KMS-11 (cell line): ENCODE results near the gene WDFY2.
A peak's percentile ranks its signal among the peaks of the same experiment; 100 is the strongest.

ENCODE experiments used
- H2AFZ ChIP-seq: fragments of 200-600 bp; sonication (generic); 2 replicates; pipeline ENCODE4 v1.6.1; 2016; ENCODE audit warnings: antibody characterized with exemption, mixed run types, low read depth
- H3K27ac ChIP-seq: fragments of 200-600 bp; sonication (generic); 2 replicates; pipeline ENCODE4 v1.6.1; 2016; ENCODE audit warnings: mild to moderate bottlenecking, mixed run types
- H3K27me3 ChIP-seq: fragments of 200-600 bp; sonication (generic); 2 replicates; pipeline ENCODE4 v1.6.1; 2017; ENCODE audit warnings: mild to moderate bottlenecking, low read depth, mixed run types, moderate library complexity; ENCODE audit not compliant: insufficient read depth
- H3K36me3 ChIP-seq: fragments of 200-600 bp; sonication (generic); 2 replicates; pipeline ENCODE4 v1.6.1; 2017; ENCODE audit warnings: mild to moderate bottlenecking, mixed run types; ENCODE audit not compliant: insufficient read depth
- H3K4me1 ChIP-seq: fragments of 200-600 bp; sonication (generic); 2 replicates; pipeline ENCODE4 v1.6.1; 2016; ENCODE audit warnings: mild to moderate bottlenecking, low read depth, mixed run types; ENCODE audit not compliant: poor library complexity, severe bottlenecking
- H3K4me2 ChIP-seq: fragments of 200-600 bp; sonication (generic); 2 replicates; pipeline ENCODE4 v1.7.0; 2016; ENCODE audit warnings: mild to moderate bottlenecking, mixed run types
- H3K4me3 ChIP-seq: fragments of 200-600 bp; sonication (generic); IDR thresholded peaks from 2 replicates; pipeline ENCODE4 v1.6.1; 2017; ENCODE audit warnings: low read depth, low read length, mixed read lengths; ENCODE audit not compliant: insufficient read depth
- H3K79me2 ChIP-seq: fragments of 200-600 bp; sonication (generic); 2 replicates; pipeline ENCODE4 v1.6.1; 2016; ENCODE audit warnings: low read depth, mixed run types; ENCODE audit not compliant: insufficient read depth
- H3K9ac ChIP-seq: fragments of 200-600 bp; sonication (generic); 2 replicates; pipeline ENCODE4 v1.6.1; 2016; ENCODE audit warnings: mild to moderate bottlenecking, mixed run types
- H4K20me1 ChIP-seq: fragments of 200-600 bp; sonication (generic); 2 replicates; pipeline ENCODE4 v1.6.1; 2016; ENCODE audit warnings: mild to moderate bottlenecking, mixed run types; ENCODE audit not compliant: insufficient read depth
- TF ChIP-seq, protein P1 (sequence below): fragments of 200-600 bp; sonication (generic); conservative IDR thresholded peaks from 2 replicates; pipeline ENCODE4 v1.6.1; 2017; ENCODE audit warnings: low read depth, mild to moderate bottlenecking, antibody characterized with exemption, low read length, moderate library complexity, mixed read lengths

WDFY2 gene

DNA sequence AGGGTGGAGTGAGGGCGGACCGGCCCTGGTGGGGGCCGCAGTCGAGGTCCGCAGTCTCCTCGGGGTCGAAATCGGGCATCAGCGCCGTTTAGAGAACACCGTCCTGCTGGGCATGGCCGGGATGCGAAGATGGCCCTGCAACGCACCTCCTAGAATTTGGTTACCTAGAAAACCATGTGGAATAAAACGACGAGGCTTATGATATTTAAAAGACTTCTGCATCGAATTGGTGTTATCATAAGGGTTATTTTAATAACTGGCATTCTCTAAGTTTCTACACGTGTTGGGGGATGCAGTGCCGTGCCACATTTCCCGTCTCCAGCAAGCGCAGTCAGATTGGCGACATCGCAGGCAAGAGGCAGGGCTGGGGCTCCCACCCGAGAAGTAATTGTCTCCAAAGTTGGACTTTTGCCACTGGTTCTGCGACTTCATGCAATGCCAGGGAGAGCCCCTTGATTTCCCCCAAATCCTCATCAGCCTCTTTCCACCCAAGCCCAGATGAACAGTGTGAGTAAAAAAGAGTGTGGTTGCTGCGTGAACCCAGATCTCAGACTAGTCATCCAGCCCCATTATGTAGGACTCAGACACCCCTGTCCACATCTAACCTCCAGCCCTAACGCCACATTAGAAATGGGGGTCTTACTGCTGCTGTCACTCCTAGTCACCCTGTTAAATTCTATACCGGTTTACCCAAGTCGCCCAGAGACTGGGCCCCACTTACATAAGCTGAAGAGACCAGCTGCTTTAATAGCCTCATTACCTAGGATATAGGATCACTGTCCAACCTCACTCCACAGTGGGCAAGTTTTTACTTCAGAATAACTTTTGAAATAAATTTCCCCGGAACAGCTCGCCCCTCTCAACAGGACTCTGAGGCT lies 220.3 kb downstream of the WDFY2 start:
- H3K27ac ChIP-seq = peak overlapping the region; percentile 88
- peak overlapping the region; percentile 64 for H2AFZ ChIP-seq
- peak overlapping the region; percentile 54 for H3K4me2 ChIP-seq
- TF ChIP-seq, protein P1, sequence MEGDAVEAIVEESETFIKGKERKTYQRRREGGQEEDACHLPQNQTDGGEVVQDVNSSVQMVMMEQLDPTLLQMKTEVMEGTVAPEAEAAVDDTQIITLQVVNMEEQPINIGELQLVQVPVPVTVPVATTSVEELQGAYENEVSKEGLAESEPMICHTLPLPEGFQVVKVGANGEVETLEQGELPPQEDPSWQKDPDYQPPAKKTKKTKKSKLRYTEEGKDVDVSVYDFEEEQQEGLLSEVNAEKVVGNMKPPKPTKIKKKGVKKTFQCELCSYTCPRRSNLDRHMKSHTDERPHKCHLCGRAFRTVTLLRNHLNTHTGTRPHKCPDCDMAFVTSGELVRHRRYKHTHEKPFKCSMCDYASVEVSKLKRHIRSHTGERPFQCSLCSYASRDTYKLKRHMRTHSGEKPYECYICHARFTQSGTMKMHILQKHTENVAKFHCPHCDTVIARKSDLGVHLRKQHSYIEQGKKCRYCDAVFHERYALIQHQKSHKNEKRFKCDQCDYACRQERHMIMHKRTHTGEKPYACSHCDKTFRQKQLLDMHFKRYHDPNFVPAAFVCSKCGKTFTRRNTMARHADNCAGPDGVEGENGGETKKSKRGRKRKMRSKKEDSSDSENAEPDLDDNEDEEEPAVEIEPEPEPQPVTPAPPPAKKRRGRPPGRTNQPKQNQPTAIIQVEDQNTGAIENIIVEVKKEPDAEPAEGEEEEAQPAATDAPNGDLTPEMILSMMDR = no peak
- no peaks in the 10 kb centered on the region for H4K20me1 ChIP-seq
- H3K36me3 ChIP-seq = no peaks in the 10 kb centered on the region
- no peak overlapping the region for H3K4me3 ChIP-seq
- H3K79me2 ChIP-seq = no peaks in the 10 kb centered on the region
- peaks cover 30% of the 10 kb centered on the region for H3K4me1 ChIP-seq
- no peaks in the 10 kb centered on the region for H3K27me3 ChIP-seq
- peak overlapping the region; percentile 88 for H3K9ac ChIP-seq

DNA sequence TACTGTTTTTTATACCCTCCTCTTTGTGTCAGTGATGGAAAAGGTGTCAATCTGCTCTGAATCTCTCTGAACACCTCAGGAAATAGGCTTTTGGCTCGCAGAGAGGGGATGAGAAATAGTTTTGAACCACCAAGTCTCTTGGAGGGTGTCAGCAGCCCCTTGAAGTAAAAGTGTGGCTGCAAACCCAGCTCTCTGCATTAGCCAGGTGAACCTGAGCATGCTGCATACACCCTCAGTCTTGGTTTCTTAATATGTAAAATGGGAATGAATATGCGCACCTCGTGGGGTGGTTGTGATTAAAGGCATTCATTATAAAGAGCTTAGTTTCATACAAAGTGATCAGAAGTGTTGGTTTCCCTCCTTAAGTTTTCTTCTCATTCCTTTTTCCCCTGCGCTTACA lies 221.1 kb downstream of the WDFY2 start:
- Histone ChIP-seq H3K36me3 (no peaks in the 10 kb centered on the region), H3K27me3 (no peaks in the 10 kb centered on the region), H3K79me2 (no peaks in the 10 kb centered on the region), H3K4me1 (peaks cover 30% of the 10 kb centered on the region), H3K9ac (no peak overlapping the region), H3K27ac (no peak overlapping the region), H3K4me3 (no peak overlapping the region), H4K20me1 (no peaks in the 10 kb centered on the region), H2AFZ (no peak overlapping the region), H3K4me2 (no peak overlapping the region)
- TF ChIP-seq, protein P1 = no peak

DNA sequence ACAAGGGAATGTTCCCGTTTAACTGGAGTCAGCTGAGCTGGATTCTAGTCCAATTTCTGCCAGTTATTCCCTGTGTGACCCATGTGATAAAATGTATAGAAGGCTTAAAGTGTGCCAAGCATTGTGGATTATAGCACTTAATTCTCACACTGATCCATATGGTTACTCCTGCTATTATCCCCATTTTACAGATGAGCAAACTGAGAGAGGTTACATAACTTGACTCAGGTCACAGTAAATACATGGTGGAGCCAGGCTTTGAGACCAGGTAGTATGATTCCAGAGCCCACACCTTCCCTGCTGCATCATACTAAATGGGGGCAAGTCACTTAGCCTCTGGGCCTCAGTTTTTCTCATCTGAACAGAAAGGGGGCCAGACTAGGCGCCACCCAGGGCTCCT lies 221.7 kb downstream of the WDFY2 start:
- Histone ChIP-seq H3K36me3 (no peaks in the 10 kb centered on the region), H3K4me2 (no peak overlapping the region), H3K9ac (no peak overlapping the region), H3K79me2 (no peaks in the 10 kb centered on the region), H3K4me1 (peaks cover 24% of the 10 kb centered on the region), H4K20me1 (no peaks in the 10 kb centered on the region), H3K27ac (no peak overlapping the region), H3K27me3 (no peaks in the 10 kb centered on the region), H2AFZ (no peak overlapping the region), H3K4me3 (no peak overlapping the region)
- TF ChIP-seq, protein P1 = no peak

DNA sequence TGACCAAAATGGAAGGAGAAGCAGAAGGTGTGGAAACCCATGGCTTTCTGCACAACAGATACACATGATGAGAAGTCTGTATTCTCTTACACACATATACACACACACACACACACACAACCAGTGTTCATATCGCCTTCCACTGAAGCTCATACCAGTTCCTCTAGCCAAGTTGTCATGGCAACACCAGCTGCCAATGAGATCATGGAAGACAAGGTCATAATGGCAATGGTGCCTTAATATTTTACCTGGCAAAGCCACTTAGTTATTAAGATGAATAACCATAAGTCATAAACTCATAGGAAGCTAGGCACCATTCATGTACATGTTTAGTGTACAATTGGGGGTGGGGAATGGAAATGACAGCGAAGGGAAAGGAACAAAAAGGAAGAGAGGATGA lies 222.3 kb downstream of the WDFY2 start:
- Histone ChIP-seq H3K79me2 (no peaks in the 10 kb centered on the region), H3K4me3 (no peak overlapping the region), H3K4me2 (no peak overlapping the region), H3K9ac (no peak overlapping the region), H4K20me1 (no peaks in the 10 kb centered on the region), H3K27ac (no peak overlapping the region), H2AFZ (no peak overlapping the region), H3K27me3 (no peaks in the 10 kb centered on the region), H3K36me3 (no peaks in the 10 kb centered on the region), H3K4me1 (peaks cover 17% of the 10 kb centered on the region)
- TF ChIP-seq, protein P1 = no peak
